GM18951 (cell line): ENCODE measurements around the gene SESTD1.

ENCODE experiments used
- POLR2A ChIP-seq: IDR thresholded peaks from 4 replicates; pipeline ENCODE4 v1.6.1; 2011; ENCODE audit warnings: mild to moderate bottlenecking; ENCODE audit not compliant: insufficient read length, insufficient read depth; ENCODE audit errors: extremely low read depth
- in situ Hi-C: fragments of 300-500 bp; cut with MboI; formaldehyde crosslinking; loops from one replicate; pipeline ENCODE4 v1.12.0; 2022; ENCODE audit warnings: low sequenced_read_pairs, mixed read lengths, inconsistent platforms; ENCODE audit not compliant: unreplicated experiment

The SESTD1 gene

DNA sequence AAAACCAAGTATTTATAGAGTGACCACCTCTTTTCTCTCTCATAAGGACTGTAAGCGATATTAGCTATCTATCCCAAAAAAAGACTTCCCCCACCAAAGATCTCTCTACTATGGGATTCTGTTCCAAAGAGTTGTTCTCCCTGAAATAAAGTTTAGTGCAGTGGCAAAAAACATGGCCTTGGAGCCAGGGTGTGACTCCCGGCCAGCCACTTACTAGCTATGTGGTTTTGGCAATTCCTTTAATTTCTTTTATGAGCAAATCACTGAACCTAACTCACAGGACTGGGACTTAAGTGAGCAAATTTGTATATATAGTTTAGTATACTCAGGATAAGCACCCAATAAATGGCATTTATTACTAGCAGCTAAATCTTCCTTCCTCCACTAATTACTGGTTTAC is 42.6 kb downstream of the SESTD1 start:
- no peak for TF ChIP-seq POLR2A
- in situ Hi-C loops: loop anchor here (25.0 kb wide), 1 partner anchor 215 kb away; no protein-coding TSS in a partner anchor

DNA sequence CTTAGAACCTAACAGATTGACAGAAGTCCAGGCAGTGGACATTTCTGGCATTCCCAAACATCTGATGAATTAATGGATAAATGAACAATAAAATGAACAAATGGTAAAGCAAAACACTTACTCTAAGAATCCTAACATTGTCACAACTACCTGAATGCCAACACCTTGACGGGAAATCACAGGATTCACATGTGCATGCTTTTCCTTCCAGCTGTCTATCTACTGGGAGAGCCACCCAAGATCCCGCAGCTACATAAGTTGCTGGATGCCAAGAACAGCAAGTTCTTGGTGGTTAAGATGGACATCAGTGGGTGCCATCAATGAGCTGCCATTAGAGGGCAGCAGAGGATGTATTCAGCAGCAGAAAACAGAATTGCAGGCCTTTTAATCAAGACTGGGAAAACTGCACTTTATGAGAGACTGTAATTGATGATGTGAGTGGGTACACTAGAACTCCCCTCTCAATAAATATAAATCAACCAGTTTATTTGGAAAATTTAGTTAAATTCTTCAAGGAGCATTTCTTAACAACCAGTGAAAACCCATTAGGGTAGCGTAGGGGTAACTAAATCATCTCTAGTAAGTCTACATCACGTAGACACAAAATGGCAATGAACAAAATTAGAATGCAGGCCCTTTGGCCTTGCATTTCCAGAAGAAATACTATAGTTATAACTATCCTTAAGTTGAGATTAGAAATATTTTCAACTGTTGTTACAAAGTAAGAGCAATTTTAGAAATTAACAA is 45.6 kb downstream of the SESTD1 start:
- in situ Hi-C loops: loop anchor here (25.0 kb wide), 1 partner anchor 218 kb away; no protein-coding TSS in a partner anchor

DNA sequence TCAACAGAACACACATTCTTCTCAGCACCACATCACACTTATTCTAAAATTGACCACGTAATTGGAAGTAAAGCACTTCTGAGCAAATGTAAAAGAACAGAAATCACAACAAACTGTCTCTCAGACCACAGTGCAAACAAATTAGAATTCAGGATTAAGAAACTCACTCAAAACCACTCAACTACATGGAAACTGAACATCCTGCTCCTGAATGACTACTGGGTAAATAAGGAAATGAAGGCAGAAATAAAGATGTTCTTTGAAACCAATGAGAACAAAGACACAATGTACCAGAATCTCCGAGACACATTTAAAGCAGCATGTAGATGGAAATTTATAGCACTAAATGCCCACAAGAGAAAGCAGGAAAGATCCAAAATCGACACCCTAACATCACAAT is 50.0 kb downstream of the SESTD1 start:
- in situ Hi-C loops: loop anchor here (25.0 kb wide), 1 partner anchor 223 kb away; no protein-coding TSS in a partner anchor

More for the DNA sequence above, 45.6 kb downstream of the SESTD1 start:
- no peak for TF ChIP-seq POLR2A

DNA sequence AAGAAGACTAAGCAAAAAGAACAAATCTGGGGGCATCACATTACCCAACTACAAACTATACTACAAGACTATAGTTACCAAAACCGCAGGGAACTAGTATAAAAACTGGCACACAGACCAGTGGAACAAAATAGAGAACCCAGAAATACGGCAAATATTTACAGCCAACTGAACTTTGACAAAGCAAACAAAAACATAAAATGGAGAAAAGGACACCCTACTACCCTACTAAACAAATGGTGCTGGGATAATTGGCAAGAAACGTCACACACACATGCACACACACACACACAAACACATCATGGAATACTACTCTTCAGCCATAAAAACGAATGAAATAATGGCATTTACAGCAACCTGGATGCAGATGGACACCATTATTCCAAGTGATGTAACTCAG is 53.3 kb downstream of the SESTD1 start:
- in situ Hi-C loops: loop anchor here (25.0 kb wide), 1 partner anchor 226 kb away; no protein-coding TSS in a partner anchor

DNA sequence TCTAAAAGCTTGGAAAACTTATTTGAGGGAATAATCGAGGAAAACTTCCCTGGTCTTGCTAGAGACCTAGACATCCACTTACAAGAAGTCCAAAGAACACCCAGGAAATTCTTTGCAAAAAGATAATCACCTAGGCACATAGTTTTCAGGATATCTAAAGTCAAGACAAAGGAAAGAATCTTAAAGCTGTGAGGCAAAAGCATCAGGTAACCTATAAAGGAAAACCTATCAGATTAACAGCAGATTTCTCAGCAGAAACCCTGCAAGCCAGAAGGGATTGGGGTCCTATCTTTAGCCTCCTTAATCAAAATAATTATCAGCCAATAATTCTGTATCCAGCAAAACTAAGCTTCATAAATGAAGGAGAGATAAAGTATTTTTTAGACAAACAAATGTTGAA is 56.4 kb downstream of the SESTD1 start:
- in situ Hi-C loops: loop anchor here (25.0 kb wide), 1 partner anchor 229 kb away; no protein-coding TSS in a partner anchor

More for the DNA sequence above, 53.3 kb downstream of the SESTD1 start:
- TF ChIP-seq POLR2A: no peak

DNA sequence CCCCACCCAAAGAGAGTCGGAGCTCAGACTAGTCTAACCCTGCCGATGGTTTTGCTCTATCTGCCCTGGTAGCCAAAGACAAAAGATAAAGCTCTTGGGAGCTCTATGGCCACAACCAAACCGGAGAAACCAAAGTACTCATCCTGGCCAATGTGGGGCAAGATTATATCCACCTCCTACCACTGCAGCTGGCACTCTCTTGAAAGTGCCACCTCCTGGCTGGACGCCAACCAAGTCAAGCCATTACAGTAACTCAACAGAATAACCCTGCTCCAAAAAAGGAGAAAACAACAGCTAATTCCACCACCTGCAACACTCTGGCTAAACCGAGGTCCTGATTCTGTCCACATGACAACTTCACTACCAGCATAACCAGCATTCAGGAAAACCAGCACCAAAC is 57.6 kb downstream of the SESTD1 start:
- in situ Hi-C loops: loop anchor here (25.0 kb wide), 1 partner anchor 230 kb away; no protein-coding TSS in a partner anchor
- TF ChIP-seq POLR2A: no peak

DNA sequence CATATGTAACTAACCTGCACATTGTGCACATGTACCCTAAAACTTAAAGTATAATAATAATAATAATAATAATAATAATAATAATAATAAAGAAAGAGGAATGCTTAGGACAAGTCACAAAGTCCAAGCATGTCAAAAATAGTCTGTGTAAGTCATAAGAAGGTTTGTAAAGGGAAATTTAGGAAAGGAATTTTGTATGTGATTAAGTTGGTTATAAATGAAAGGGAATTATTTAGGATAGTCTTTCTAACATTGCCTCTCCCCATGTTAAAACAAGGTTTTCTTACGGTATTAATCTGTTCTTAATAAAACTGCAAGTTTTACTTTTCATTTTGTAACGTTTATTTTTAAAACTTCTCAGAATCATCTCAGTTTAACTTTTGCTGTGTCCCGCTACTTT is 62.8 kb downstream of the SESTD1 start:
- TF ChIP-seq POLR2A: no peak
- in situ Hi-C loops: loop anchor here (25.0 kb wide), 1 partner anchor 235 kb away; no protein-coding TSS in a partner anchor

DNA sequence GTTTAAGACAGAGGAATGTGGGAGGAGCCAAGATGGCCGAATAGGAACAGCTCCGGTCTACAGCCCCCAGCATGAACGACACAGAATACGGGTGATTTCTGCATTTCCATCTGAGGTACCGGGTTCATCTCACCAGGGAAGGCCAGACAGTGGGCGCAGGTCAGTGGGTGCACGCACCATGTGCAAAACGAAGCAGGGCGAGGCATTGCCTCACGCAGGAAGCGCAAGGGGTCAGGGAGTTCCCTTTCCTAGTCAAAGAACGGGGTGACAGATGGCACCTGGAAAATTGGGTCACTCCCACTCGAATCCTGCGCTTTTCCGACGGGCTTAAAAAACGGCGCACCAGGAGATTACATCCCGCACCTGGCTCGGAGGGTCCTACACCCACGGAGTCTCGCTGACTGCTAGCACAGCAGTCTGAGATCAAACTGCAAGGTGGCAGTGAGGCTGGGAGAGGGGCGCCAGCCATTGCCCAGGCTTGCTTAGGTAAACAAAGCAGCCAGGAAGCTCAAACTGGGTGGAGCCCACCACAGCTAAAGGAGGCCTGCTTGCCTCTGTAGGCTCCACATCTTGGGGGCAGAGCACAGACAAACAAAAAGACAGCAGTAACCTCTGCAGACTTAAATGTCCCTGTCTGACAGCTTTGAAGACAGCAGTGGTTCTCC is 68.6 kb downstream of the SESTD1 start:
- in situ Hi-C loops: loop anchor here (25.0 kb wide), 1 partner anchor 541 kb away; no protein-coding TSS in a partner anchor

DNA sequence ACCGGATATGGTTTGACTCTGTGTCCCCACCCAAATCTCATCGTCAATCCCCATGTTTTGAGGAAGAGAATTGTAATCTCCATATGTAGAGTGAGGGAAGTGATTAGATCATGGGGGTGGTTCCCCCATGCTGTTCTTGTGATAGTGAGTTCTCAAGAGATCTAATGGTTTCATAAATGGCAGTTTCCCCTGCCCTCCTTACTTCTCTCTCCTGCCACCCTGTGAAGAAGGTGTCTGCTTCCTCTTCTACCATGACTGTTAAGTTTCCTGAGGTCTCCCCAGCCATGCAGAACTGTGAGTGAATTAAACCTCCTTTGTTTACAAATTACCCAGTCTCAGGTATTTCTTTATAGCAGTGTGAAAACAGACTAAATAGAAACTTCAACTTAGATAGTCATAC is 69.5 kb downstream of the SESTD1 start:
- no peak for TF ChIP-seq POLR2A

DNA sequence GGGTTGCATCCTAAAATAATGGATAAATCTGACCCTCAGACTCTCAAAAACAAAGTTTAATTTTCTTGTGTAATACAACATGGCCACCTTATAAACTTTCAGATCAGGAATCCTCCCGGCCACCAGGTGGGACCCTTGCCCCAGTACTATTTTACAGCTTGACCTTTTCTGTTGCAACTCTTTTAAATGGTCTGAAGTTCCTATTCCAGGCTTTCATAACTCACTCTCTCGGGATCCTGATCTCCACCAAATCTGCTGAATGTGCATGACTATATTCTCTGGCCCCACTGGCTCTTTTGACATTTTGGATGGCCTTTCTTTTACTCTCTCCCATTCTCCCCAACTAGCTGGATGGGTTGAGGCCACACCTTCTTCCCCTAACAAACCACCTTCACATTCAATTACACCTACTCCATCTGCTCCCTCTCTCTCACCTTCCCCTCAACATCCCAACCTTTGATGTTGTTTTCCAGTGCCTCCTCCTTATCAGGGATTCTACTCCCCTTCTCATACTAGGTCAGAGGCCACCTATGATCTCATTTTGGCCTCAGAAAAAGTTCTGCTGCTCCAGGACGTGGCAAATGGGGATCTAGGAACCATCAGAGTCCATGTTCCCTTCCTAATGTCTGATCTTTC is 70.8 kb downstream of the SESTD1 start:
- no peak for TF ChIP-seq POLR2A
- in situ Hi-C loops: loop anchor here (25.0 kb wide), 1 partner anchor 543 kb away; no protein-coding TSS in a partner anchor

More for the DNA sequence above, 69.5 kb downstream of the SESTD1 start:
- in situ Hi-C loops: loop anchor here (25.0 kb wide), 1 partner anchor 542 kb away; no protein-coding TSS in a partner anchor

DNA sequence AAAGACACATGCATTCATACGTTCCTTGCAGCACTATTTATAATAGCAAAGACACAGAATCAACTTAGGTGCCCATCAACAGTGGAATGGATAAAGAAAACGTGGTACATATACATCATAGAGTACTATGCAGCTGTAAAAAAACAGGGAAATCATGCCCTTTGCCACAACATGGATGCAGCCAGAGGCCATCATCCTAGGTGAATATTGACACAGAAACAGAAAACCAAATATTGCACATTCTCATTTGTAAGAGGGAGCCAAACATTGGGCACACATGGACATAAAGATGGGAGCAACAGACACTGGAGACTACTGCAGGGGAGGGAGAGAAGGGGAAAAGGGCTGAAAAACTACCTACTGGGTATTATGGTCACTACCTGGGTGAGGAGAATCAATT is 73.5 kb downstream of the SESTD1 start:
- in situ Hi-C loops: loop anchor here (25.0 kb wide), 1 partner anchor 546 kb away; no protein-coding TSS in a partner anchor
- no peak for TF ChIP-seq POLR2A

DNA sequence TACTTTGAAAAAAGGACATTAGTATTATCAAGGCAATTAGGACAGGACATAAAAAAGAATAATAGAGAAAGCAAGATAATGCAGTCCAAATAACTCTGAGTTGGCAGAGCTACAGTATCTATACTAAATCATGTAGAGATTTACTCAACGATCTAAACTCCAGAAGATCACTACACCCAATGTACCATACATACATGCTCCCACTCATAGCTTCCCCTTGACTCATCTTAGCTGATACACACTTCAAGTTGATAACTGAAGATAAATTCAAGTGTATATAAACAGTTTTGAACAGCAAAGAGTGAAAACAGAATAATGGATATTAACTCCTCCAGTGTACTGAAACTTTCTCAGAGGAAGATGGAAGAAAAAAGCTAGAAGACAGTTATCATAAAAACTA is 78.5 kb downstream of the SESTD1 start:
- TF ChIP-seq POLR2A: no peak
- in situ Hi-C loops: loop anchor here (25.0 kb wide), 1 partner anchor 551 kb away; no protein-coding TSS in a partner anchor

DNA sequence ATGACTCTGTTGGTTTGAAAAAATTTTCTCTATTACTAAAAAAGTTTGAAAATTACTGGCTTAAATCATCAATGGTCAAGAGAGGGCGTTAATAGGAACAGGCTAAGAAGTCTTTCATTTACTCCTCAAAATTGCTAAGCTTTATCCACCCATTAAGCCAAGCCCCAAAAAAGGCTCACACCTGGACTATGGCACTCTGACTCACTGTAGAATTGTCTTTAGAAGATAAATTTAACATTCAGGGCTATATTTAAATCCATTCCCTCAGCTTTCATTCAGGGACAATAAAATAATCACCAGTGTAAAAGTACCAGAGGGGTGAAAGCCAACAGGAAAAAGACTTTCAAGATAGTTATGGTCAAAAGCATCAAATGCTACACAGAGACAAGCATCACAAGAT is 80.0 kb downstream of the SESTD1 start:
- in situ Hi-C loops: loop anchor here (25.0 kb wide), 1 partner anchor 553 kb away; no protein-coding TSS in a partner anchor
- TF ChIP-seq POLR2A: no peak
